HEK293 (cell line): Measurements from ENCODE around the gene FIP1L1.

Experiments
- CTCF ChIP-seq: fragments of 450-650 bp; formaldehyde crosslinking; IDR thresholded peaks from 2 replicates; pipeline ENCODE4 v1.5.1; 2016; ENCODE audit warnings: missing biosample characterization, missing genetic modification characterization
- REST ChIP-seq: fragments of 450-650 bp; formaldehyde crosslinking; IDR thresholded peaks from 2 replicates; pipeline ENCODE4 v1.5.1; 2016; ENCODE audit warnings: missing biosample characterization, missing genetic modification characterization
- ZNF366 ChIP-seq: fragments of 450-650 bp; formaldehyde crosslinking; conservative IDR thresholded peaks from 2 replicates; pipeline ENCODE4 v1.5.1; 2016; ENCODE audit warnings: missing biosample characterization, missing genetic modification characterization
- ZNF837 ChIP-seq: fragments of 450-650 bp; formaldehyde crosslinking; IDR thresholded peaks from 2 replicates; pipeline ENCODE4 v1.5.1; 2016; ENCODE audit warnings: missing biosample characterization, missing genetic modification characterization

GRCh38 chr4:53481586-53481985, 104.1 kb downstream of the FIP1L1 start:
- TF ChIP-seq CTCF (tag by site-specific recombination): no peak
- no peak for TF ChIP-seq REST (tag by site-specific recombination)
- TF ChIP-seq ZNF837 (tag by site-specific recombination): no peak
- TF ChIP-seq ZNF366 (tag by site-specific recombination): no peak
